ENCODE results near the gene TRIB2. TPM values are rescaled to one million over a fixed set of nuclear protein-coding genes. Genes with fewer than 3 reads are reported as not detected.

Gene TRIB2
- total RNA-seq, 1 donor, result 28.9 TPM

- DNase-seq (ENCODE audit: low read depth), result no peak
- TF ChIP-seq CTCF (IDR thresholded peaks at IDR 0.05; ENCODE audit: insufficient read depth, low read depth, low read length), result no peak
- H3K4me3 ChIP-seq (ENCODE audit: low read depth, low read length), result no peak overlapping the region
Measured at GRCh38 chr2:12685145-12685544, 31.6 kb upstream of the TRIB2 start.

DNA sequence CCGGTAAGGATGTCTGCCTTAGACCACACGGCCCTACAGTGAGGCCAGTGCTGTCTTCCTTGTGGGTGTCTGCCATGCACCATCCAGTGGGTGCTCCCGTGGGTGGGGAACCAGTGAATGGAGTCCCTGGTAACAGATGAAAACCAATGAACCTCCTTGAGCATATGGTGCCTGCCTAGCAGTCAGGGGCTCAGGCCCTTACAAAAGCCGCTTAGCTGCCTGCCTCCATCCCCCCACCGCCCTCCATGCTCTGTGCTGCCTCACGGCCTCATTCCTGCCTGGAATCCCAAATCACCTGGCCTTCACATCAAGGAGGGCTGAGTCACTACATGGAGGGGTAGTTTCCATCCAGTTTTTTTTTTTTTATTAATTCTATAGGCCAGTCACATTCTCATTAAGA is 30.8 kb upstream of the TRIB2 start:
- H3K4me3 ChIP-seq (ENCODE audit: low read depth, low read length), result no peak overlapping the region
- TF ChIP-seq CTCF (IDR thresholded peaks at IDR 0.05; ENCODE audit: insufficient read depth, low read depth, low read length), result no peak
- DNase-seq (ENCODE audit: low read depth), result no peak

- DNase-seq (ENCODE audit: low read depth), result no peak
- TF ChIP-seq CTCF (IDR thresholded peaks at IDR 0.05; ENCODE audit: insufficient read depth, low read depth, low read length), result no peak
- H3K4me3 ChIP-seq (ENCODE audit: low read depth, low read length), result no peak overlapping the region
Measured at GRCh38 chr2:12686708-12687283, 29.9 kb upstream of the TRIB2 start.

GRCh38 chr2:12688091-12688490 is 28.6 kb upstream of the TRIB2 start:
- H3K4me3 ChIP-seq (ENCODE audit: low read depth, low read length), result no peak overlapping the region
- no peak for TF ChIP-seq CTCF (IDR thresholded peaks at IDR 0.05; ENCODE audit: insufficient read depth, low read depth, low read length)
- DNase-seq (ENCODE audit: low read depth), result no peak

DNA sequence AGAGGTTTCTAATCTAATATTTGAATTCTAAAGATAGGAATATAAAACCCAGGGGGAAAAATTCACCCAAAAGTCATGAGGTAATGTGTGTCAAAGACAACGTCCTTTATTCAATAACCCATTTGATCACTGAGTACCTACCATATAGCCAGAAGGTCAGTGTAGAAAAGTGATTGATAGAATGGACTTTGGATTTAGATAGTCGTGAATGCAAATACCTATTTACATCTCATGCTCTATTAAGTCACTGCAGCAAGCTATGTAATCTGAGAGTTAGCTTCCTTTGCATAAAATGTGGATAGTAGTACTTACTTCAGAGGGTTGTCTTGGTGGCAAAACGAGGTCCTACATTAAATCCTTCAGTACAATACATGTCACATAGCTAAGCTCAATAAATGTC is 27.8 kb upstream of the TRIB2 start:
- no peak overlapping the region for H3K4me3 ChIP-seq (ENCODE audit: low read depth, low read length)
- DNase-seq (ENCODE audit: low read depth), result no peak
- TF ChIP-seq CTCF (IDR thresholded peaks at IDR 0.05; ENCODE audit: insufficient read depth, low read depth, low read length), result no peak

DNA sequence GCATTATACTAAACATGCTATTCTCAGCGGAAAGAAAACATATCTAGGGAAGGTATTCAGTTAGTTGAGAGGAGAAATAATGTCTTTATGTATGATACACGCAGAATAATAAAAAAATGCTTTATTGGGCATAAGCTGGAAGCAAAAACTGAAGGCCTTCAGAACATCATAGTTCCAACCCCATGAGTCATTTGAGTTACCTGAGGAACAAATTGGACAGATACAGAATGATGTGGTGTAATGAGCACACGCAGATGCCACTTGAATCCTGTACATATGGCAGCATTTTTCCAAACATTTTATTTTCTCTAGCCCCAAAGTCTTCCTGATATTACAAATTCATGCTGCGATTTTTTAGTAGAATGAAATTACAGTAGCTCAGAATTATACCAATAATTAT is 23.2 kb upstream of the TRIB2 start:
- DNase-seq (ENCODE audit: low read depth), result no peak
- no peak overlapping the region for H3K4me3 ChIP-seq (ENCODE audit: low read depth, low read length)
- TF ChIP-seq CTCF (IDR thresholded peaks at IDR 0.05; ENCODE audit: insufficient read depth, low read depth, low read length), result no peak
